Activated T-helper 1 cell treated with anti-CD3 and anti-CD28 coated beads, Interleukin-12 subunit alpha, Interleukin-12 subunit beta, Interleukin-2, Interleukin-4 antibody, amounts not matched to agents 30 ng/mL and 10 ng/mL and 1 ng/mL, durations not matched to agents 14 hours and 24 hours and 36 hours (primary cell): ENCODE data around the gene LDLRAD3. TPM values are rescaled to one million over a fixed set of nuclear protein-coding genes. Genes with fewer than 3 reads are reported as not detected.
"Not testable (repeated sequence)": the region's sequence is repeated elsewhere in the genome, so short reads cannot be mapped to it uniquely, and the experiment has no call there.

Experiments used
- DNase-seq: peaks from one replicate; pipeline ENCODE4 v3.0.0; 2021; ENCODE audit warnings: low spot score
- H3K27ac Mint-ChIP-seq: one replicate; pipeline ENCODE4 v1.8.0; 2021; ENCODE audit warnings: mild to moderate bottlenecking, mixed read lengths
- H3K27me3 Mint-ChIP-seq: one replicate; pipeline ENCODE4 v1.8.0; 2022; ENCODE audit warnings: mild to moderate bottlenecking, moderate library complexity, mixed read lengths; ENCODE audit not compliant: insufficient read depth
- H3K36me3 Mint-ChIP-seq: one replicate; pipeline ENCODE4 v1.8.0; 2021; ENCODE audit warnings: low read depth, mixed read lengths
- H3K4me1 Mint-ChIP-seq: one replicate; pipeline ENCODE4 v1.8.0; 2021; ENCODE audit warnings: low read depth, mixed read lengths
- H3K4me3 Mint-ChIP-seq: one replicate; pipeline ENCODE4 v1.8.0; 2021; ENCODE audit warnings: mild to moderate bottlenecking, moderate library complexity, mixed read lengths
- H3K9me3 Mint-ChIP-seq: one replicate; pipeline ENCODE4 v1.8.0; 2021; ENCODE audit warnings: mixed read lengths
- intact Hi-C: fragments of 100-400 bp; cut with micrococcal nuclease; formaldehyde crosslinking; loops from one replicate; pipeline ENCODE4 v1.15.1; 2024
- total RNA-seq: library from RNA; stranded (reverse); gene quantifications from 2 replicates; pipeline ENCODE4 v1.2.3, GENCODE V29; 2022

LDLRAD3 gene
- total RNA-seq, 1 donor from 2014 or later = 0.57 TPM

DNA sequence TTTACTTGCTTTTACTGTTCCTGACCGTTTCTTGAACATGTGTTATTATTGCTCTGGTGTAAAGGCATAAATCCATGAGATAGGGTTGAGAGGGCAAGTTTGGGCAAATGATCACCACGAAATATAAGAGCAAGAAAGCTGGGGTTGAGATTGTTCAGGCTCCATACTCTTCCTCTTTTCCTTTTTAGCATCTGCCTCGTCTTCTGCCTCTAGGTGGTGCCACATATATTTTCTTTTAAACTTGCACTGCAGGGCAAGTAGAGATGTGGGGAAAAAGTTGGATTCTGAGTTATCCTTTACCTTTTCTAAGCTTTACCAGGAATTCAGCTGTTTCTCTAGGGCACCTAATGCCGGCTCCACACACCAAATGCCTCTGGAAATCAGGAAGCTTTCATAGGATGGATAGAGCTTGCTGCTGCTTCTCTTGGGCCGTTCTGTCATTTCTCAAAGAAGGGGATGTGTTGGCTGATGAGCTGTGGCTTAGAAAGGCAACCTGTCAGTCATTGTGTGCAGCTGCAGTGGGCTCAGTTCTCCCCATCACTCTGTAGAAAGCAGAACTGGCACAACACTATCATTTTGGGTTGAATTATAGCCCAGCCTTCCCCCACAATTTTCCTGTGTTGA lies 98.2 kb downstream of the LDLRAD3 start:
- intact Hi-C loops = loop anchor here (1.0 kb wide), 1 partner anchor 224 kb away; no protein-coding TSS in a partner anchor
- Mint-ChIP-seq H3K27ac (no peak overlapping the region), H3K4me1 (no peaks in the 10 kb centered on the region), H3K36me3 (no peaks in the 10 kb centered on the region), H3K27me3 (peaks cover 9% of the 10 kb centered on the region), H3K4me3 (no peak overlapping the region), H3K9me3 (no peaks in the 10 kb centered on the region)
- DNase-seq = no peak

DNA sequence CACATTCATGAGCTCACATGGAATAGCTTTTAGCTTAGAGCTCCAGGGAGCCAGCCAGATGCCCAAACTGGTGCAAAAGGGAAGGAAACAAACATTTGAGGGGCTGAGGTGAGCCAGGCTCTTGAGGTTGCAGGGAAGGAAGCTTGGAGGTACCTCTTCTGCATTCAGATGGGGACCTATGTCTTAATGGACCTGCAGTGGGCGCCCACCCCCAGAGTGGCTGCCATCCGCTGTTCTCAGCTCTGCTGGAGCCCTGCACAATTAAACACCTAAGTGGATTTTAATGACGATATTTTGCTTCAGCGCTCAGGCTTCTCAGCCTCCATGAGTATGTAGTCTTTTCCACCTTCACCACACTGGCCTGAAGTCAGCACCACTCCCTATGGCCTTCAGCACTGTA lies 100.8 kb downstream of the LDLRAD3 start:
- Mint-ChIP-seq H3K36me3 (no peaks in the 10 kb centered on the region), H3K4me3 (no peak overlapping the region), H3K27me3 (peaks cover 9% of the 10 kb centered on the region), H3K9me3 (no peaks in the 10 kb centered on the region), H3K4me1 (no peaks in the 10 kb centered on the region), H3K27ac (no peak overlapping the region)
- intact Hi-C loops = no loop called here
- DNase-seq = no peak

DNA sequence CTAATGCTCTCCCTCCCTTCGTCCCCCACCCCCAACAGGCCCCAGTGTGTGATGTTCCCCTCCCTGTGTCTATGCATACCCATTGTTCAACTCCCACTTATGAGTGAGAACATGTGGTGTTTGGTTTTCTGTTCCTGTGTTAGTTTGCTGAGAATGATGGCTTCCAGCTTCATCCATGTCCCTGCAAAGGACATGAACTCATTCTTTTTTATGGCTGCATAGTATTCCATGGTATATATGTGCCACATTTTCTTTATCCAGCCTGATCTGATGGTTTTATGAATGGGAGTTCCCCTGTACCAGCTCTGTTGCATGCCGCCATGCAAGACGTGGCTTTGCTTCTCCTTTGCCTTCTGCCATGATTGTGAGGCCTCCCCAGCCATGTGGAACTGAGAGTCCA lies 102.1 kb downstream of the LDLRAD3 start:
- H3K4me3 Mint-ChIP-seq, H3K27ac Mint-ChIP-seq, H3K36me3 Mint-ChIP-seq, H3K9me3 Mint-ChIP-seq, DNase-seq, intact Hi-C loops, H3K4me1 Mint-ChIP-seq, H3K27me3 Mint-ChIP-seq: not testable (repeated sequence)

DNA sequence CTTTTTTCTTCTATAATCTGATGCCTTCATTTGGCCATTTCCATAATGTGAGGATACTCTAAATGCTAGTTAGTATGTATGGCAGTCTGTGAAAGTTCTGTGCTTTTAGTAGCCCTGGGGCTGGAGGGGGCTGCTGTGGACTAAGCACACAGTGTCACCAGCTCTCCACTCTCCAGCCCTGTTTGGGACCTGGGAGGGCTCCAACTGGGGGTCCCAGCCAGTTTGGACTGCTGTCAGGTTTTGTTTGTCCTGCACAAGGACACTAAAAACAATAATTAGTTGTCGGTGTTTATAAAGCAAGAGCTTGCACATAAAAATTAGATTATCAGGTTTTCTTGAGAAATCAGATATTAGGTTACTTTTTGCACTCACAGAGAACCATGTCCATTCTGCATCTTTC lies 103.1 kb downstream of the LDLRAD3 start:
- H3K9me3 Mint-ChIP-seq = no peaks in the 10 kb centered on the region
- intact Hi-C loops = no loop called here

DNA sequence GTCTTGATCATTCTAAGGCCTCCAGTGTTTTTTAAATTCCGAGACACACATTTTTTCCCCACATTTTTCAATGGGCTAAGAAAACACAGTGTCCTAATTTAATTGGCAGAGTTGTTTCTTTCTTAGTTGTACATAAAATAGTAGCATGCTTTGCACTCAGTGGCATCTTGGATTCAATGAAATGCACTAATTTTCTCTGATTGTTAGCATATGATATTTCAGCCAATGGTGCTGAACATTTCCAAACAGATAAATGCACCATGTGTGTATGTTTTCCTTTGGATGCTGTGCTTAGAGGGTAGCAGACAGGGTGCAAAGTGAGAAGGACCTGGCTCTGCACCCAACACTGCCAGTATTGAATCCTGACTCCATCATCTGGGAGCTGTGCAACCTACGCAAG lies 103.5 kb downstream of the LDLRAD3 start:
- Mint-ChIP-seq H3K36me3 (no peaks in the 10 kb centered on the region), H3K27me3 (peaks cover 5% of the 10 kb centered on the region), H3K27ac (no peak overlapping the region), H3K4me1 (no peaks in the 10 kb centered on the region), H3K4me3 (no peak overlapping the region), H3K9me3 (no peaks in the 10 kb centered on the region)
- intact Hi-C loops = no loop called here
- DNase-seq = no peak

More for the DNA sequence above, 103.1 kb downstream of the LDLRAD3 start:
- DNase-seq = no peak
- Mint-ChIP-seq H3K36me3 (no peaks in the 10 kb centered on the region), H3K4me1 (no peaks in the 10 kb centered on the region), H3K27ac (no peak overlapping the region), H3K4me3 (no peak overlapping the region), H3K27me3 (peaks cover 6% of the 10 kb centered on the region)

DNA sequence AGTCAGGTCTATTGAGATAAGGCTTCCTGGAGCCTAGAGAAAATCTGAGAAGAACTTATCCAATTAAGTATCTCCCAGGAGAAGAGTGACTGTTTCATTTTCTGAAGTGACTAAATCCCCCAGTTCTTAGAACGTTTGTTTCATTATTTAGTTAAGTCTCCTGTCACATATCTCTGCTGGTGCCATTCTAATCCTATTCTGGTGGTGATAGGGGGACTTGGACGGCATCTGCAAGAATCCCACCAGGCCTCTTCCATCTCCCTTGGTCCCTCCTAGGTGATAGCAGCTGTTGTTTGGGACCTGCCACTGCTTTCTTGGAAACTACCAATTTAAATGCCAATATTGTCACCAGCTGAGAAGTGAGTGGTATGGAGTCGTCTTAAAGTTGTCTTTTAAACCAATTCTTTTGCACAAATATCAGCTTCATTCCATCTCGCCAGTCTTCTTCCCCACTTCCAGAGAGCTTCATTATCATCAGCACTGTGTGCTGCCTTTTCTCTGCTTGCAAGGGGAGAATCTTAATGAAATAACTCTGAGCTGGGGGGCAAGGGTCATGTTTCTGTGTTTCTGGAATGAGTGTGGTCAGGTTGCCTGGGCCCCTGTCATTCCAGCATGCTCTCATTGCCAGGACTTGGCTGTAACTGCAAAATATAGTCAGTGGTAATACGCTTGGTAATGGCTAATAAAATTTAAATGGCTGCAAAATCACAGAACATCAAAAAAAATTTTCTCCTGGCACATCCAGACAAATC lies 104.8 kb downstream of the LDLRAD3 start:
- no peak for DNase-seq
- no peak overlapping the region for H3K4me3 Mint-ChIP-seq
- H3K27ac Mint-ChIP-seq = no peak overlapping the region
- no peaks in the 10 kb centered on the region for H3K36me3 Mint-ChIP-seq
- intact Hi-C loops = no loop called here
- no peaks in the 10 kb centered on the region for H3K9me3 Mint-ChIP-seq
- peaks cover 2% of the 10 kb centered on the region for H3K27me3 Mint-ChIP-seq
- H3K4me1 Mint-ChIP-seq = no peaks in the 10 kb centered on the region

DNA sequence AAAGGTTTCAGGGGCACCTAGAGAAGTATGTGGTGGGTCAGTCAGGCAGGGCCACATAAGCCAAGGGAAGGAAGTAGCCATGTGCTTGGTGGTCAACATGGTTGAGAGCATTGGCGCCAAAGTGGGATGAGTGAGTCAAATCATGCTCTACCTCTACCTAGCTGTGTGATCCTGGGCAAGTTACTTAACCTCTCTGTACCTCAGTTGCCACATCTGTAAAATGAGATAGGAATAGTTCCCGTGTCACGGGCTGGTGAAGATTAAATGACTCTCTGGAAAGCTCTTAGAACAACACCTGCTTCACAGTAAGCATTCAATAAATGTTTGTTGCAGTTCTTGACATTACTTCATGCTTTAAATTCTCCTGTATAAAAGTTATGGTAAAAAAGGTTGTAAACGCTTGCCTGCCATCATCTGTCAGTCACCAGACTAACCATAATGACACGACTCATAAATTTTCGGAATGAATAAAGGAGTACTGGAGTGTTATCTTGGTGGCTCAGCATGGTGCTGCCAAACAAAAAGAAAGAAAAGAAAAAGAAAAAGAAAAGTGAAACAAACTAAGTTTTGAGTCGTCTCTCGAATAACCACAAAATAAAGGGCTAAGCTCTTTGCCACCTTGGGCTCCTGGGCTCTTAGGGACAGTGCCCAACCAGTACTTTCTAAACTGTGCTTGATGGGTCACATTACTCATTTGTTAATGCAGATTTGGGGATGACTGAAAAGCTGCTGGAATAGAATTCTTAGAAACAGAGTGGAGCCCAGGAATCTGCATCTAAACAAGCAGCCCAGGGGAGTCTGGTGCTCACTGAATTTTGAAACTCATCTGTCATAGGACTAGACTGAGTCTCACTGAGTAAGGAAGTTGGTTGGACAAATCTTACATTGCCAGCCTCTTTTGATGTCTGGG lies 107.6 kb downstream of the LDLRAD3 start:
- H3K27me3 Mint-ChIP-seq = peaks cover 2% of the 10 kb centered on the region
- no peaks in the 10 kb centered on the region for H3K36me3 Mint-ChIP-seq
- no peak overlapping the region for H3K27ac Mint-ChIP-seq
- DNase-seq = no peak
- H3K9me3 Mint-ChIP-seq = peaks cover 5% of the 10 kb centered on the region
- no peaks in the 10 kb centered on the region for H3K4me1 Mint-ChIP-seq
- H3K4me3 Mint-ChIP-seq = no peak overlapping the region
- intact Hi-C loops = no loop called here

DNA sequence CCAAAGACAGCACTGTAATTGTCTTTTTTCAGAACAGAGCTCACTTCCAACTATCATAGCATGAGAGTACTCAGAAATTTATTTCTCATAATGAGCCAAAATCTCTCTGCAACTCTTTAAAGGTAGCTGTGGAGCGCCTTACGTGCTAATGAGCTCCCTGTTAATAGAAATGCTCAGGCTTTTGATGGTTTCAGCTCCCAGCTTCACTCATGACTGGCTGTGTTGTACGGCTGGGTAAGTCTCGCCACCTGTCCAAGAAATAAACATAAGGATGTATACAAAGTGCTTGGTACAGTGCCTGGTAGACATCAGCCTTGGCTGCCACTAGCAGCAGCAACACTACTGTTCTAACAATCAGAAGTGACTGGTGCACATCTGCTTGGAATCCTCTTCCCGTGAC lies 109.4 kb downstream of the LDLRAD3 start:
- Mint-ChIP-seq H3K4me1 (no peaks in the 10 kb centered on the region), H3K4me3 (no peak overlapping the region), H3K9me3 (peaks cover 5% of the 10 kb centered on the region), H3K27ac (no peak overlapping the region), H3K36me3 (no peaks in the 10 kb centered on the region), H3K27me3 (peaks cover 5% of the 10 kb centered on the region)
- no peak for DNase-seq
- intact Hi-C loops = no loop called here

DNA sequence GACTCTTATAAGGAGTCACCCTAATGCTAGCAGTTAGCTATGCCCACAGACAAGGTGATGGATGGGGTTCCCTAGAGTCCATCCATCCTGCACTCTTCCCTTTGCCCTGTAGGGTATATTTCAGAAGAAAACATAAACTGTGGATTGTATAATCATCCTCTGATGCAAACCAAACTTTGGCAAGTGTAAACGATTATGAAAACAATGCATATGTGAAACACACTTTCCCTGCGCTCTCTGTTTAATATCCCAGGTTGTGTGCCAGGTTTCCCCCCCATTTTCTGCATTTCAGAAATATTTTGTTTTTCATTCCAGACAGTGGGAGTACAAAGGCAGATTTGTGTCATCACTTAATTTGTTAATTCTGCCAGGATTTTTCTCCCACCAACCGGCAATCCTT lies 110.0 kb downstream of the LDLRAD3 start:
- DNase-seq = no peak
- Mint-ChIP-seq H3K27me3 (peaks cover 5% of the 10 kb centered on the region), H3K4me3 (no peak overlapping the region), H3K9me3 (peaks cover 5% of the 10 kb centered on the region), H3K36me3 (no peaks in the 10 kb centered on the region), H3K4me1 (no peaks in the 10 kb centered on the region), H3K27ac (no peak overlapping the region)
- intact Hi-C loops = no loop called here

DNA sequence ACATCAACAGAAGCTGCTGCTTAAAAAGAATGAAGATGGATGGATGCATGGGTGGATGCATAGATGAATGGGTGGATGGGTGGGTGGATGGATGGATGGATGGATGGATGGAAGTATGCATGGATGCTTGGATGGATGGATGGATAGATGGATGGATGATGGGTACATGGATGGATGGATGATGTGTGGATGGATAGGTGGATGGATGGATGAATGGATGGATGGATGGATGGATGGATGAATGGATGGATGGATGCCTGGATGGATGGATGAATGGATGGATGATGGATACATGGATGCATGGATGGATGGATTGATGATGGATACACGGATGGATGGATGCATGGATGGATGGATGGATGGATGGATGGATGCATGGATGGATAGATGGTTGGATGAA lies 110.8 kb downstream of the LDLRAD3 start:
- H3K27me3 Mint-ChIP-seq = peaks cover 5% of the 10 kb centered on the region

DNA sequence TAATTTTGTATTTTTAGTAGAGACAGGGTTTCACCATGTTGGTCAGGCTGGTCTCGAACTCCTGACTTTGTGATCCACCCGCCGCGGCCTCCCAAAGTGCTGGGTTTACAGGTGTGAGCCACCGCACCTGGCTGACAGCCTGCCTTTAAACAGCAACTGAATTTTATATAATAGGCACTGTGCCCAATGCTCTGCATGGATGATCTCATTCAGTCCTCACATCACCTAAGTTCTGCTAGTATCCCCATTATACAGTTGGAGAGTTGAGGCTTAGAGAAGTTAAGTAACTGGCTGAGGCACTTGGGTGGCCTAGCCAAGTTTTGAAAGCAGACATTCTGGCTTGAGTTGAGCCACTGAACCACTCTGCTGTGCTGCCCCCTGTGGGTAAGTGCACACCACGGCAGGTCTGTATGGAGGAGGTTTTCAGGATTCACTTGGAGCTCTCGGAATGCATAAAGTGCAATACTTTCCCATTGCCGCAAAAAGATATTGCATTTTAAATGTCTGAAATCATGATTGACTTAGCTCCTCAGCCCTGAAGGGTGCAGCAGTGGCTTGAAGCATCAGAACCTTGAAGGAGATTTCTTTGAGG lies 112.4 kb downstream of the LDLRAD3 start:
- H3K36me3 Mint-ChIP-seq = no peaks in the 10 kb centered on the region
- H3K9me3 Mint-ChIP-seq = peaks cover 8% of the 10 kb centered on the region
- peaks cover 2% of the 10 kb centered on the region for H3K27me3 Mint-ChIP-seq
- intact Hi-C loops = loop anchor here (2.0 kb wide), 1 partner anchor 439 kb away; no protein-coding TSS in a partner anchor
- no peak overlapping the region for H3K4me3 Mint-ChIP-seq
- H3K4me1 Mint-ChIP-seq = no peaks in the 10 kb centered on the region
- no peak overlapping the region for H3K27ac Mint-ChIP-seq
- DNase-seq = no peak

More for the DNA sequence above, 110.8 kb downstream of the LDLRAD3 start:
- no peak for DNase-seq
- Mint-ChIP-seq H3K4me3 (no peak overlapping the region), H3K9me3 (peaks cover 6% of the 10 kb centered on the region), H3K4me1 (no peaks in the 10 kb centered on the region), H3K27ac (no peak overlapping the region), H3K36me3 (no peaks in the 10 kb centered on the region)
- intact Hi-C loops = no loop called here

DNA sequence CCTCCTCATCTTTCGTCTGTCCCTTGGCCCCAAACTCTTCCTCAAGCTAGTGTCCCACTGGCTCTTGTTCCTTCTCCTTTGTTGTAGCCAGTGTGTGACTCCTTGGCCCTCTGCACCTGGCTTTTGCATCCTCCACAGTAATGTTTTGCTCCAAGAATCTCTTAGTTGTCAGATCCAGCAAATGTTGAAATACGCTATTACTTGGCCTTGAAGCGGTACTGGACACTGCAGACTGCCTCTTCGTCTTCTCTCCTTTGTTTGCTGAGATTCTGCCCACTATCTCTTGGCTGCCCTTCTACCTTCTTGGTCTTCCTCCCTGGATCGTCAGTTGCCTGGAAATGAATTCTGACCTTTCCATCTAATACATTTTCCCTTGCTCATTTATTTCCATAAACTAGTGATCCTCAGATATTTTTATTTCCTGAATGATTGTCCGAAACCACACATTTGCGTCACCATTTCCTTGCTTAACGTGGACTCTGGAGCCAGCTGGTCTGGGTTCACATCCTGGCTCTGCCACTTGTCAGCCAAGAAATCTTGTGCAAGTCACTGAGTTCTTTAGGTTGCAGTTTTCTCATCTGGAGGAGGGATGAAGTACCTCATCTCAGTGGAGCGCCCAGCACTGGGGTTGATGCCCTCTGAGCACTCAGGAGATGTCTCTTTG lies 113.6 kb downstream of the LDLRAD3 start:
- peaks cover 8% of the 10 kb centered on the region for H3K9me3 Mint-ChIP-seq
- DNase-seq = no peak
- H3K27ac Mint-ChIP-seq = no peak overlapping the region
- peaks cover 2% of the 10 kb centered on the region for H3K27me3 Mint-ChIP-seq
- H3K4me1 Mint-ChIP-seq = no peaks in the 10 kb centered on the region
- no peaks in the 10 kb centered on the region for H3K36me3 Mint-ChIP-seq
- H3K4me3 Mint-ChIP-seq = no peak overlapping the region
- intact Hi-C loops = loop anchor here (2.0 kb wide), 1 partner anchor 441 kb away; no protein-coding TSS in a partner anchor
